WTC11 (cell line): ENCODE data around the gene ACO2. TPM values are rescaled to one million over a fixed set of nuclear protein-coding genes. Genes with fewer than 3 reads are reported as not detected.

Experiments
- ATAC-seq: fragments of 200-7000 bp; cut with Tn5 transposase; 2 replicates; pipeline ENCODE4 v1.10.0; 2021; ENCODE audit warnings: mild to moderate bottlenecking, moderate library complexity
- CTCF ChIA-PET: fragments of 300-600 bp; sonication (Branson Sonifier 250); formaldehyde crosslinking; loops from one replicate; lab custom pipeline; 2021; ENCODE audit warnings: antibody characterized with exemption; lab: Charles Lee
- POLR2A ChIA-PET: fragments of 350-600 bp; sonication (Branson Sonifier 250); formaldehyde crosslinking; loops from one replicate; lab custom pipeline; 2021; ENCODE audit warnings: antibody characterized with exemption; lab: Charles Lee
- DNase-seq: peaks from one replicate; pipeline ENCODE4 v3.0.0; 2021; ENCODE audit warnings: low spot score
- H3K27ac Mint-ChIP-seq: 2 replicates; pipeline ENCODE4 v1.8.0; 2021; ENCODE audit warnings: mixed read lengths
- H3K27me3 Mint-ChIP-seq: 2 replicates; pipeline ENCODE4 v1.8.0; 2021; ENCODE audit warnings: low read depth, mild to moderate bottlenecking, moderate library complexity, mixed read lengths
- H3K36me3 Mint-ChIP-seq: 2 replicates; pipeline ENCODE4 v1.8.0; 2021; ENCODE audit warnings: mixed read lengths
- H3K4me1 Mint-ChIP-seq: 2 replicates; pipeline ENCODE4 v1.8.0; 2022; ENCODE audit warnings: mixed read lengths
- H3K4me3 Mint-ChIP-seq: 2 replicates; pipeline ENCODE4 v1.8.0; 2021; ENCODE audit warnings: mild to moderate bottlenecking, moderate library complexity, mixed read lengths
- H3K9me3 Mint-ChIP-seq: 2 replicates; pipeline ENCODE4 v1.8.0; 2021; ENCODE audit warnings: mixed read lengths
- CTCF ChIP-seq: fragments of 200-600 bp; IDR thresholded peaks from 2 replicates; pipeline ENCODE4 v1.8.0; 2022; ENCODE audit warnings: antibody characterized with exemption
- E2F1 ChIP-seq: sonication (generic); formaldehyde crosslinking; IDR thresholded peaks from 2 replicates; pipeline ENCODE4 v1.8.0; 2022; ENCODE audit warnings: mild to moderate bottlenecking, missing genetic modification reagents
- EMX1 ChIP-seq: fragments of 250-450 bp; sonication (Bioruptor Pico); IDR thresholded peaks from 2 replicates; pipeline ENCODE4 v1.8.0; 2021; ENCODE audit warnings: mild to moderate bottlenecking
- MLX ChIP-seq: sonication (generic); formaldehyde crosslinking; IDR thresholded peaks from 2 replicates; pipeline ENCODE4 v1.8.1; 2023; ENCODE audit warnings: mild to moderate bottlenecking, missing genetic modification reagents, moderate library complexity
- MXD4 ChIP-seq: fragments of 250-450 bp; sonication (Bioruptor Pico); IDR thresholded peaks from 2 replicates; pipeline ENCODE4 v1.8.0; 2021; ENCODE audit warnings: mild to moderate bottlenecking, moderate library complexity, borderline replicate concordance
- NFATC4 ChIP-seq: fragments of 250-450 bp; sonication (Bioruptor Pico); IDR thresholded peaks from 2 replicates; pipeline ENCODE4 v1.9.0; 2021; ENCODE audit warnings: mild to moderate bottlenecking
- NR2C2 ChIP-seq: sonication (generic); formaldehyde crosslinking; IDR thresholded peaks from 2 replicates; pipeline ENCODE4 v1.8.0; 2022; ENCODE audit warnings: mild to moderate bottlenecking, missing genetic modification reagents
- PRDM15 ChIP-seq: sonication (generic); formaldehyde crosslinking; IDR thresholded peaks from 2 replicates; pipeline ENCODE4 v1.8.0; 2022; ENCODE audit warnings: missing genetic modification reagents
- RORB ChIP-seq: fragments of 250-450 bp; sonication (Bioruptor Pico); IDR thresholded peaks from 2 replicates; pipeline ENCODE4 v1.9.0; 2021; ENCODE audit warnings: mild to moderate bottlenecking
- TCF7 ChIP-seq: sonication (generic); formaldehyde crosslinking; IDR thresholded peaks from 2 replicates; pipeline ENCODE4 v1.8.0; 2022; ENCODE audit warnings: mild to moderate bottlenecking, low read depth, missing genetic modification reagents, moderate library complexity
- ZNF317 ChIP-seq: sonication (generic); formaldehyde crosslinking; IDR thresholded peaks from 2 replicates; pipeline ENCODE4 v1.8.1; 2023; ENCODE audit warnings: low read depth, mild to moderate bottlenecking, moderate library complexity, missing genetic modification reagents, borderline replicate concordance
- ZNF532 ChIP-seq: fragments of 250-450 bp; sonication (Bioruptor Pico); IDR thresholded peaks from 2 replicates; pipeline ENCODE4 v1.9.0; 2021; ENCODE audit warnings: mild to moderate bottlenecking, borderline replicate concordance
- total RNA-seq: library from RNA; stranded (reverse); gene quantifications from 3 replicates; pipeline ENCODE4 v1.2.3, GENCODE V29; 2021
- TF ChIP-seq, protein P1 (sequence below): fragments of 250-450 bp; sonication (Bioruptor Pico); IDR thresholded peaks from 2 replicates; pipeline ENCODE4 v1.9.0; 2021; ENCODE audit warnings: moderate library complexity, mild to moderate bottlenecking, inconsistent platforms, borderline replicate concordance
- TF ChIP-seq, protein P2 (sequence below): fragments of 250-450 bp; sonication (Bioruptor Pico); IDR thresholded peaks from 2 replicates; pipeline ENCODE4 v1.9.0; 2021; ENCODE audit warnings: mild to moderate bottlenecking
- TF ChIP-seq, protein P3 (sequence below): sonication (generic); formaldehyde crosslinking; IDR thresholded peaks from 2 replicates; pipeline ENCODE4 v1.8.1; 2022; ENCODE audit warnings: missing genetic modification reagents, borderline replicate concordance

The ACO2 gene
- total RNA-seq, 1 experiment from 2014 or later = 104 TPM

GRCh38 chr22:41526830-41527799 is 58.2 kb downstream of the ACO2 start (continued):
- TF ChIP-seq CTCF (peak; percentile 84), ZNF317 (CRISPR knock-in tag) (no peak), MXD4 (CRISPR knock-in tag) (no peak)
- TF ChIP-seq, protein P1, sequence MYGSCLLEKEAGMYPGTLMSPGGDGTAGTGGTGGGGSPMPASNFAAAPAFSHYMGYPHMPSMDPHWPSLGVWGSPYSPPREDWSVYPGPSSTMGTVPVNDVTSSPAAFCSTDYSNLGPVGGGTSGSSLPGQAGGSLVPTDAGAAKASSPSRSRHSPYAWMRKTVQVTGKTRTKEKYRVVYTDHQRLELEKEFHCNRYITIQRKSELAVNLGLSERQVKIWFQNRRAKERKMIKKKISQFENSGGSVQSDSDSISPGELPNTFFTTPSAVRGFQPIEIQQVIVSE (CRISPR knock-in tag) = no peak

DNA sequence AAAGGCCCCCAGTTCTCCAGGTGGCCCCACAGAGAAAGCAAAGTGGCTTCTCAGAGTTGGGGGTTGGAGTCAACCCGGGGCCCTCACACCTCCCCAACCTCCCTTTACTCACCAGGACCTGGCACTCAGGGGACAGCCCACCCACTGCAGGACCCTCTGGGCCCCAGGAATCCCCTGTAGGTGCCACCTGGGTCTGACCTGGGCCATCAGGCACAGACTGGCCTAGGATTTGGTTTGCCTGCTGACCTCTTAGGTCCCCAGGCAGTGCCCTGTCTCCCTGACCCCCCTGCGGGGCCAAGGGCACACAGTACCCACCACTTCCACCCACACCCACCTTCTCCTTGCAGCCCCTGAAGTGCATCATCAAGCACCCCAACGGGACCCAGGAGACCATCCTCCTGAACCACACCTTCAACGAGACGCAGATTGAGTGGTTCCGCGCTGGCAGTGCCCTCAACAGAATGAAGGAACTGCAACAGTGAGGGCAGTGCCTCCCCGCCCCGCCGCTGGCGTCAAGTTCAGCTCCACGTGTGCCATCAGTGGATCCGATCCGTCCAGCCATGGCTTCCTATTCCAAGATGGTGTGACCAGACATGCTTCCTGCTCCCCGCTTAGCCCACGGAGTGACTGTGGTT is 59.3 kb downstream of the ACO2 start:
- peaks cover 24% of the 10 kb centered on the region for H3K36me3 Mint-ChIP-seq
- no peak for DNase-seq
- H3K4me3 Mint-ChIP-seq = no peak overlapping the region
- no peaks in the 10 kb centered on the region for H3K9me3 Mint-ChIP-seq
- POLR2A ChIA-PET = no interaction called here
- H3K27ac Mint-ChIP-seq = no peak overlapping the region
- CTCF ChIA-PET = interaction anchor here (0.7 to 2.8 kb wide), 6 partner anchors 11 to 146 kb away, joined by 4 to 71 read pairs (median 16); partner anchors contain the start of gene TEF
- no peak for ATAC-seq
- no peaks in the 10 kb centered on the region for H3K27me3 Mint-ChIP-seq
- peaks cover 4% of the 10 kb centered on the region for H3K4me1 Mint-ChIP-seq
- TF ChIP-seq NFATC4 (no peak), NR2C2 (CRISPR knock-in tag) (no peak), PRDM15 (CRISPR knock-in tag) (no peak), RORB (CRISPR knock-in tag) (no peak), EMX1 (CRISPR knock-in tag) (no peak), MLX (CRISPR knock-in tag) (no peak), ZNF532 (no peak), E2F1 (no peak), TCF7 (CRISPR knock-in tag) (no peak)
- TF ChIP-seq, protein P2, sequence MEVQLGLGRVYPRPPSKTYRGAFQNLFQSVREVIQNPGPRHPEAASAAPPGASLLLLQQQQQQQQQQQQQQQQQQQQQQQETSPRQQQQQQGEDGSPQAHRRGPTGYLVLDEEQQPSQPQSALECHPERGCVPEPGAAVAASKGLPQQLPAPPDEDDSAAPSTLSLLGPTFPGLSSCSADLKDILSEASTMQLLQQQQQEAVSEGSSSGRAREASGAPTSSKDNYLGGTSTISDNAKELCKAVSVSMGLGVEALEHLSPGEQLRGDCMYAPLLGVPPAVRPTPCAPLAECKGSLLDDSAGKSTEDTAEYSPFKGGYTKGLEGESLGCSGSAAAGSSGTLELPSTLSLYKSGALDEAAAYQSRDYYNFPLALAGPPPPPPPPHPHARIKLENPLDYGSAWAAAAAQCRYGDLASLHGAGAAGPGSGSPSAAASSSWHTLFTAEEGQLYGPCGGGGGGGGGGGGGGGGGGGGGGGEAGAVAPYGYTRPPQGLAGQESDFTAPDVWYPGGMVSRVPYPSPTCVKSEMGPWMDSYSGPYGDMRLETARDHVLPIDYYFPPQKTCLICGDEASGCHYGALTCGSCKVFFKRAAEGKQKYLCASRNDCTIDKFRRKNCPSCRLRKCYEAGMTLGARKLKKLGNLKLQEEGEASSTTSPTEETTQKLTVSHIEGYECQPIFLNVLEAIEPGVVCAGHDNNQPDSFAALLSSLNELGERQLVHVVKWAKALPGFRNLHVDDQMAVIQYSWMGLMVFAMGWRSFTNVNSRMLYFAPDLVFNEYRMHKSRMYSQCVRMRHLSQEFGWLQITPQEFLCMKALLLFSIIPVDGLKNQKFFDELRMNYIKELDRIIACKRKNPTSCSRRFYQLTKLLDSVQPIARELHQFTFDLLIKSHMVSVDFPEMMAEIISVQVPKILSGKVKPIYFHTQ (CRISPR knock-in tag) = no peak
- TF ChIP-seq, protein P3, sequence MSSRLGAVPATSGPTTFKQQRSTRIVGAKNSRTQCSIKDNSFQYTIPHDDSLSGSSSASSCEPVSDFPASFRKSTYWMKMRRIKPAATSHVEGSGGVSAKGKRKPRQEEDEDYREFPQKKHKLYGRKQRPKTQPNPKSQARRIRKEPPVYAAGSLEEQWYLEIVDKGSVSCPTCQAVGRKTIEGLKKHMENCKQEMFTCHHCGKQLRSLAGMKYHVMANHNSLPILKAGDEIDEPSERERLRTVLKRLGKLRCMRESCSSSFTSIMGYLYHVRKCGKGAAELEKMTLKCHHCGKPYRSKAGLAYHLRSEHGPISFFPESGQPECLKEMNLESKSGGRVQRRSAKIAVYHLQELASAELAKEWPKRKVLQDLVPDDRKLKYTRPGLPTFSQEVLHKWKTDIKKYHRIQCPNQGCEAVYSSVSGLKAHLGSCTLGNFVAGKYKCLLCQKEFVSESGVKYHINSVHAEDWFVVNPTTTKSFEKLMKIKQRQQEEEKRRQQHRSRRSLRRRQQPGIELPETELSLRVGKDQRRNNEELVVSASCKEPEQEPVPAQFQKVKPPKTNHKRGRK (CRISPR knock-in tag) = no peak
